Stomach (tissue), 4 donors: ENCODE results near the gene DCDC2.

Experiments
- CTCF ChIP-seq, 7 experiments: fragments of 450-650 bp in 4 of 7; fragments of 200-600 bp in 3 of 7; sonication (generic) in 3 of 7; IDR thresholded peaks; one replicate each; pipeline ENCODE4 v1.5.1; 2016 to 2019; ENCODE audit warnings: antibody characterized with exemption in 7 of 7, control low read depth in 2 of 7, mild to moderate bottlenecking in 1 of 7
- POLR2A ChIP-seq, 4 donors: fragments of 450-650 bp; IDR thresholded peaks; one replicate each; pipeline ENCODE4 v1.6.1; 2016; ENCODE audit warnings: antibody characterized with exemption in 4 of 4, control low read depth in 2 of 4, mild to moderate bottlenecking in 1 of 4, moderate library complexity in 1 of 4

GRCh38 chr6:24327756-24328155, 30.1 kb downstream of the DCDC2 start:
- TF ChIP-seq CTCF (IDR thresholded peaks at IDR 0.05) (no peak), POLR2A (IDR thresholded peaks at IDR 0.05) (no peak)
